Vagina (tissue), 2 donors: ENCODE results near the gene SLC36A3. TPM values are rescaled to one million over a fixed set of nuclear protein-coding genes. Genes with fewer than 3 reads are reported as not detected.

ENCODE experiments used
- DNase-seq, 2 donors: peaks; one replicate each; pipeline ENCODE4 v3.0.0-alpha.2; 2017; ENCODE audit errors: extremely low spot score in 2 of 2
- H3K27ac ChIP-seq: fragments of 200-600 bp; sonication (generic); one replicate; pipeline ENCODE4 v1.5.1; 2019
- H3K27me3 ChIP-seq: fragments of 200-600 bp; sonication (generic); one replicate; pipeline ENCODE4 v1.5.1; 2019
- H3K36me3 ChIP-seq, 2 donors: fragments of 200-600 bp; sonication (generic); one replicate each; pipeline ENCODE4 v1.5.1; 2017 to 2019
- H3K4me1 ChIP-seq: fragments of 200-600 bp; sonication (generic); one replicate; pipeline ENCODE4 v1.5.1; 2019
- H3K4me3 ChIP-seq, 2 donors: fragments of 200-600 bp; sonication (generic); 1 replicate in 1 of 2; 2 replicates in 1 of 2; pipeline ENCODE4 v1.5.1; 2016 to 2019
- H3K9me3 ChIP-seq: fragments of 200-600 bp; sonication (generic); one replicate; pipeline ENCODE4 v1.5.1; 2019
- CTCF ChIP-seq, 3 experiments: fragments of 450-650 bp in 2 of 3; fragments of 200-600 bp in 1 of 3; sonication (generic) in 1 of 3; IDR thresholded peaks; one replicate each; pipeline ENCODE4 v1.5.1; 2017 to 2019; ENCODE audit warnings: antibody characterized with exemption in 3 of 3, mild to moderate bottlenecking in 2 of 3, moderate library complexity in 2 of 3
- POLR2A ChIP-seq, 2 donors: fragments of 450-650 bp; IDR thresholded peaks; one replicate each; pipeline ENCODE4 v1.6.1; 2017; ENCODE audit warnings: antibody characterized with exemption in 2 of 2, mild to moderate bottlenecking in 2 of 2, moderate library complexity in 2 of 2
- POLR2AphosphoS5 ChIP-seq, 2 donors: sonication (generic); formaldehyde crosslinking; IDR thresholded peaks; one replicate each; pipeline ENCODE4 v1.9.0; 2017; ENCODE audit warnings: antibody characterized with exemption in 2 of 2, mild to moderate bottlenecking in 2 of 2, low read depth in 1 of 2; ENCODE audit not compliant: insufficient read depth in 1 of 2
- intact Hi-C: fragments of 100-400 bp; cut with DNase I; formaldehyde crosslinking; loops from one replicate; pipeline ENCODE4 v1.15.1; 2023
- total RNA-seq: library from RNA; depleted of rRNA; stranded (reverse); fragments of >200 nt; gene quantifications from one replicate; pipeline ENCODE4 v1.2.3, GENCODE V29; 2016

SLC36A3 gene
- total RNA-seq, 1 donor from 2014 or later: not detected

GRCh38 chr5:151328734-151329133, 25.2 kb upstream of the SLC36A3 start:
- H3K9me3 ChIP-seq: no peaks in the 10 kb centered on the region
- no peak overlapping the region for H3K27ac ChIP-seq
- TF ChIP-seq CTCF (IDR thresholded peaks at IDR 0.05): no peak
- no peak for TF ChIP-seq POLR2A (IDR thresholded peaks at IDR 0.05)
- no peak for TF ChIP-seq POLR2AphosphoS5 (IDR thresholded peaks at IDR 0.05; ENCODE audit: insufficient read depth in 1 of 2, low read depth in 1 of 2)
- no peaks in the 10 kb centered on the region for H3K27me3 ChIP-seq
- intact Hi-C loops: no loop called here
- no peaks in the 10 kb centered on the region for H3K4me1 ChIP-seq
- no peaks in the 10 kb centered on the region for H3K36me3 ChIP-seq
- H3K4me3 ChIP-seq: no peak overlapping the region
- DNase-seq: peak in 1 of 2 donors; percentile 22

DNA sequence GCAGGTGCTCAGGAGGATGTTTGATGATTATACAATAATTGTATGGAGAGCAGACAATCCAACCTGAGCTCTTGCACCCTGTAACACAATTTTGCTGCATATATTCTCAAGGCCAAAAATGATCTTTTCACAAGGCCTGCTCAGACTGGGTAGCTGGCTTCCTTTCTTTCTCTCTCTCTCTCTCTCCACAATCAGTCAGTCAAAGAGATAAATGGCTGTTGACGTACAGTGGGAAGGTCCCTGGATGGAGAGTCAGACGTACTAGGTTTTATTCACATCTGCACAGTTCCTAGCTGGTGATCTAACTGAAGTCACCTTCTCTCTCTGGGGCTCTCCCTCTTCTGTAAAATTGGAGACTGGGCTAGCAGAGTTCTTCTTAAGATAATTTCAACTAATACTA, 24.0 kb upstream of the SLC36A3 start:
- DNase-seq: peak in 1 of 2 donors; percentile 22
- Histone ChIP-seq H3K9me3 (no peaks in the 10 kb centered on the region), H3K36me3 (no peaks in the 10 kb centered on the region), H3K4me3 (no peak overlapping the region), H3K27ac (no peak overlapping the region), H3K4me1 (no peaks in the 10 kb centered on the region), H3K27me3 (no peaks in the 10 kb centered on the region)
- TF ChIP-seq POLR2AphosphoS5 (IDR thresholded peaks at IDR 0.05; ENCODE audit: insufficient read depth in 1 of 2, low read depth in 1 of 2) (no peak), POLR2A (IDR thresholded peaks at IDR 0.05) (no peak), CTCF (IDR thresholded peaks at IDR 0.05) (no peak)
- intact Hi-C loops: no loop called here

DNA sequence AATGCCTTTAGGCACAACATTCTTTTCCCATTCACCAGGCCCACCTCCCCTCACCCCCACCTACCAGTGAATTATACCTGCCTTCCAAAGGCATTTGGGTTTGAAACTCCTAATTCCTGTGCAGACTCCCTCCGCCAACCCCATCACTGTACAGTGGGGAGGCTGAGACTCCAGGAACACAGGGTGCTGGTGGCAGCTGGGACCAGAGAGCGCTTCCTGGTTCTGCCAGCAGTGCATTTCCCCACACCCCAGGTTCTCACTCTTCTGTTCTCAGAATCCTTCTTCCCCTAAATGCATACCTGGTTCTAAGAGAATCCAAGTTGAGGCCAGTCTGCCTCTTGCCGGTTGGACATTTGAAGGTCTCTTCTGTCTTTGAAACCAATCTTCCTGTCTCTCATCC, 22.7 kb upstream of the SLC36A3 start:
- Histone ChIP-seq H3K9me3 (no peaks in the 10 kb centered on the region), H3K4me3 (no peak overlapping the region), H3K27me3 (no peaks in the 10 kb centered on the region), H3K36me3 (no peaks in the 10 kb centered on the region), H3K27ac (no peak overlapping the region), H3K4me1 (no peaks in the 10 kb centered on the region)
- peak in 1 of 2 donors; percentile 37 for DNase-seq
- intact Hi-C loops: no loop called here
- no peak for TF ChIP-seq POLR2AphosphoS5 (IDR thresholded peaks at IDR 0.05; ENCODE audit: insufficient read depth in 1 of 2, low read depth in 1 of 2)
- no peak for TF ChIP-seq POLR2A (IDR thresholded peaks at IDR 0.05)
- TF ChIP-seq CTCF (IDR thresholded peaks at IDR 0.05): no peak

GRCh38 chr5:151320481-151320880, 16.9 kb upstream of the SLC36A3 start:
- no peaks in the 10 kb centered on the region for H3K36me3 ChIP-seq
- H3K27me3 ChIP-seq: no peaks in the 10 kb centered on the region
- no peak overlapping the region for H3K4me3 ChIP-seq
- intact Hi-C loops: no loop called here
- no peak overlapping the region for H3K27ac ChIP-seq
- no peaks in the 10 kb centered on the region for H3K4me1 ChIP-seq
- H3K9me3 ChIP-seq: no peaks in the 10 kb centered on the region
- TF ChIP-seq POLR2A (IDR thresholded peaks at IDR 0.05): no peak
- TF ChIP-seq POLR2AphosphoS5 (IDR thresholded peaks at IDR 0.05; ENCODE audit: insufficient read depth in 1 of 2, low read depth in 1 of 2): no peak
- TF ChIP-seq CTCF (IDR thresholded peaks at IDR 0.05): no peak
- DNase-seq: no peak

- Histone ChIP-seq H3K4me3 (no peak overlapping the region), H3K27ac (no peak overlapping the region), H3K27me3 (no peaks in the 10 kb centered on the region), H3K36me3 (no peaks in the 10 kb centered on the region), H3K9me3 (no peaks in the 10 kb centered on the region), H3K4me1 (no peaks in the 10 kb centered on the region)
- TF ChIP-seq CTCF (IDR thresholded peaks at IDR 0.05) (no peak), POLR2AphosphoS5 (IDR thresholded peaks at IDR 0.05; ENCODE audit: insufficient read depth in 1 of 2, low read depth in 1 of 2) (no peak), POLR2A (IDR thresholded peaks at IDR 0.05) (no peak)
- peak in 1 of 2 donors; percentile 56 for DNase-seq
- intact Hi-C loops: no loop called here
These were observed 15.5 kb upstream of the SLC36A3 start for GRCh38 chr5:151318850-151319732.
